Natural killer cell (primary cell): ENCODE results near the gene SNHG17. TPM values are rescaled to one million over a fixed set of nuclear protein-coding genes. Genes with fewer than 3 reads are reported as not detected.

Source experiments
- ATAC-seq, 3 donors: fragments of 150-1000 bp in 2 of 3; fragments of 200-7000 bp in 1 of 3; cut with Tn5 transposase; 1 replicate in 1 of 3; 2 replicates in 2 of 3; pipeline ENCODE4 v1.10.0; 2021; ENCODE audit warnings: mild to moderate bottlenecking in 2 of 3, moderate library complexity in 2 of 3
- DNase-seq, 2 donors: peaks; one replicate each; pipeline versions ENCODE4 v3.0.0 to v3.0.0-alpha.2; 2013 to 2021; ENCODE audit warnings: mixed read lengths in 1 of 2
- H3K27ac ChIP-seq: one replicate; pipeline ENCODE4 v1.5.1; 2013; ENCODE audit warnings: mild to moderate bottlenecking, low read length
- H3K27me3 ChIP-seq: one replicate; pipeline ENCODE4 v1.6.1; 2013; ENCODE audit warnings: low read length; ENCODE audit not compliant: control insufficient read depth, insufficient read depth
- H3K36me3 ChIP-seq: one replicate; pipeline ENCODE4 v1.6.1; 2013; ENCODE audit warnings: low read length; ENCODE audit not compliant: control insufficient read depth, insufficient read depth
- H3K4me1 ChIP-seq: one replicate; pipeline ENCODE4 v1.6.1; 2013; ENCODE audit warnings: low read length; ENCODE audit not compliant: control insufficient read depth, insufficient read depth
- H3K4me3 ChIP-seq: one replicate; pipeline ENCODE4 v1.5.1; 2013; ENCODE audit warnings: low read length
- H3K9me3 ChIP-seq: one replicate; pipeline ENCODE4 v1.6.1; 2013; ENCODE audit warnings: low read length; ENCODE audit not compliant: control insufficient read depth, insufficient read depth
- H3K27ac Mint-ChIP-seq, 2 donors: one replicate each; pipeline ENCODE4 v1.8.0; 2022; ENCODE audit warnings: mild to moderate bottlenecking in 2 of 2, mixed read lengths in 2 of 2, moderate library complexity in 1 of 2
- H3K27me3 Mint-ChIP-seq, 2 donors: one replicate each; pipeline ENCODE4 v1.8.0; 2022; ENCODE audit warnings: low read depth in 2 of 2, mixed read lengths in 2 of 2
- H3K36me3 Mint-ChIP-seq: one replicate; pipeline ENCODE4 v1.8.0; 2022; ENCODE audit warnings: mixed read lengths
- H3K4me1 Mint-ChIP-seq, 2 donors: one replicate each; pipeline ENCODE4 v1.8.0; 2022; ENCODE audit warnings: mixed read lengths in 2 of 2
- H3K4me3 Mint-ChIP-seq: one replicate; pipeline ENCODE4 v1.8.0; 2022; ENCODE audit warnings: mild to moderate bottlenecking, moderate library complexity, mixed read lengths
- H3K9me3 Mint-ChIP-seq, 2 donors: one replicate each; pipeline ENCODE4 v1.8.0; 2022; ENCODE audit warnings: mixed read lengths in 2 of 2
- WGBS: methylation state at CpG from one replicate; pipeline ENCODE4 v1.1.7; 2013; ENCODE audit warnings: missing lambda C conversion rate; ENCODE audit not compliant: insufficient coverage; 5-methylcytosine and 5-hydroxymethylcytosine counted together
- intact Hi-C: fragments of 100-400 bp; cut with micrococcal nuclease; formaldehyde crosslinking; loops from one replicate; pipeline ENCODE4 v1.14.2; 2022
- total RNA-seq, 4 donors: library from RNA; stranded (reverse); fragments of 120-200 nt in 1 of 4; gene quantifications; one replicate each; pipeline versions ENCODE4 v1.2.3 to v1.2.4, GENCODE V29; 2013 to 2022
- TF ChIP-seq, protein P1 (sequence below): fragments of 200-600 bp; IDR thresholded peaks from one replicate; pipeline ENCODE4 v1.8.0; 2022; ENCODE audit warnings: antibody characterized with exemption

Gene SNHG17
- total RNA-seq, 3 donors from 2014 or later (not counting 1 experiment from before 2014, with no cell fraction given), result 53.5 to 64.0 (median 53.8) TPM

DNA sequence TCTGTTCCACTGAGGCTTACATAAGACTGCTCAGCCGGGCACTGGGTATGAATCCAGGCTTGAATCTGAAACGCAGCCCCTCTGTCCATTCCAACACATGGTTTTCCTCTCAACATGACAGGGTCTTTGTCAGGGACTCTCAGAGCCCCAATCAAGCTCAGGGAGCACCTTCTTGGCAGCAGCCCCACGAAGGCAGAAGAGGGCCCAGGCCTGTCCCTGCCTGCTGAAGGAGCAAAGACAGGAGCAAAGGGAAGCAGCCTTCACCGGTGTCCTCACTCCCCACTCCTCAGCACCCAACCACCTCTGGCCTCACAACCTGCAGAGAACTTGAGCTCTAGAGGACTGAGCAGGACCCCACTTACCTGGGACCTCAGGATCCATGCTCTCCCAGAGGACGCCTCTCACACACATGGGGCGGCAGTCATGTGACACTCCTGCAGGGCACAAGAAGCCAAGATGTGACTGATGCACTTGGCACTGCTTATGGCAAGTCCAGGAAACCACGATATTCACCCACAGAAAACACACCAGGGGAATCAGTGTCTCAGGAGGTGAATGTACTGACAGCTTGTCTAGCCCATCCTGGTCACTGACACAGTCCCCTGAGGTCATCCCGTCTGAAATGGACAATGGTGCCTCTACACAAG is 4.3 kb downstream of the SNHG17 start:
- Mint-ChIP-seq H3K27ac (peak overlapping the region; percentile 55 to 67), H3K4me1 (peaks cover 50 to 62% of the 10 kb centered on the region in 2 donors), H3K27me3 (no peaks in the 10 kb centered on the region), H3K4me3 (no peak overlapping the region), H3K9me3 (no peaks in the 10 kb centered on the region), H3K36me3 (peaks cover 8% of the 10 kb centered on the region)
- WGBS, result 87% methylated on average over 8 of the region's 8 CpGs
- no peak overlapping the region for H3K27ac ChIP-seq
- TF ChIP-seq, protein P1, sequence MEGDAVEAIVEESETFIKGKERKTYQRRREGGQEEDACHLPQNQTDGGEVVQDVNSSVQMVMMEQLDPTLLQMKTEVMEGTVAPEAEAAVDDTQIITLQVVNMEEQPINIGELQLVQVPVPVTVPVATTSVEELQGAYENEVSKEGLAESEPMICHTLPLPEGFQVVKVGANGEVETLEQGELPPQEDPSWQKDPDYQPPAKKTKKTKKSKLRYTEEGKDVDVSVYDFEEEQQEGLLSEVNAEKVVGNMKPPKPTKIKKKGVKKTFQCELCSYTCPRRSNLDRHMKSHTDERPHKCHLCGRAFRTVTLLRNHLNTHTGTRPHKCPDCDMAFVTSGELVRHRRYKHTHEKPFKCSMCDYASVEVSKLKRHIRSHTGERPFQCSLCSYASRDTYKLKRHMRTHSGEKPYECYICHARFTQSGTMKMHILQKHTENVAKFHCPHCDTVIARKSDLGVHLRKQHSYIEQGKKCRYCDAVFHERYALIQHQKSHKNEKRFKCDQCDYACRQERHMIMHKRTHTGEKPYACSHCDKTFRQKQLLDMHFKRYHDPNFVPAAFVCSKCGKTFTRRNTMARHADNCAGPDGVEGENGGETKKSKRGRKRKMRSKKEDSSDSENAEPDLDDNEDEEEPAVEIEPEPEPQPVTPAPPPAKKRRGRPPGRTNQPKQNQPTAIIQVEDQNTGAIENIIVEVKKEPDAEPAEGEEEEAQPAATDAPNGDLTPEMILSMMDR, result no peak
- intact Hi-C loops, result no loop called here
- H3K36me3 ChIP-seq, result peaks cover 46% of the 10 kb centered on the region
- DNase-seq (no peak), ATAC-seq (no peak)
- H3K4me3 ChIP-seq, result no peak overlapping the region
- H3K4me1 ChIP-seq, result peaks cover 19% of the 10 kb centered on the region
- no peaks in the 10 kb centered on the region for H3K27me3 ChIP-seq
- H3K9me3 ChIP-seq, result no peaks in the 10 kb centered on the region

DNA sequence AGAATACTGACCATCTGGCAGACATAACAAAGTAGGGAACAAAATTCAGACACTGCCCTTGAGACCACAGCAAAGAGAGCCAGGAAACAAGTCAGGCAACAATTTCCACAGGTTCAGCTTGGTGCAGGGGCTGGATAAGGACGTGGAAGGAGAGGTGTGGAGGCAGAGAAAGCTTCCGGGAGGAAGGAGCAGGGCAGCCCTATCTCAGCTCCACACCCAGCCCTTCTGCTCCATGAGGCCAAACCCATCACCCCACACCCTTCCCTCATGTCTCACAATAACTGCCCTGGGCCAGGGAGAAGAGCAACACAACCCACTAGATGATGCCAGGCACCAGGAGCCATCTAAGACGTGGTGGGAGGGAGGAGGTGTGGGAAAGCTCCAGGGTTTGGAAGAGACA is 5.8 kb downstream of the SNHG17 start:
- H3K27ac ChIP-seq, result no peak overlapping the region
- ATAC-seq, result no peak

DNA sequence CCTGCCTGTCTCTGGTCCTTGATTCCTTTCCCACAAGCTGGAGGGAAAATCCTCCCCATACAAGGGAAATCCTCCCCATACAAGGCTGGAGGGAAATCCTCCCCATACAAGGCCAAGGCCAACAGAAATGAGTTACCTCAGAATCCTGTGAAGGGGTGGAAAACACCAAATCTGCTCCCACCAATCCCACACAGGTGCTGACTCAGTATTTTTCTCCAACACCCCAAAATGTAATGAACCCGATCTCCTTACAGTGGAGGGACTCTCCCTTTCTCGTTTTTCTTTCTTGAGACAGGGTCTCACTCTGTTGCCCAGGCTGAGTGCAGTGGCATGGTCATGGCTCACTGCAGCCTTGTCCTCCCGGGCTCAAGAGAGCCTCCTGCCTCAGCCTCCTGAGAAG is 6.3 kb downstream of the SNHG17 start:
- 83% methylated on average over 3 of the region's 3 CpGs for WGBS
- Mint-ChIP-seq H3K4me1 (peaks cover 32 to 54% of the 10 kb centered on the region in 2 donors), H3K27me3 (no peaks in the 10 kb centered on the region), H3K9me3 (no peaks in the 10 kb centered on the region), H3K4me3 (no peak overlapping the region), H3K27ac (no peak overlapping the region), H3K36me3 (peaks cover 8% of the 10 kb centered on the region)
- no peak overlapping the region for H3K27ac ChIP-seq
- intact Hi-C loops, result no loop called here
- DNase-seq (no peak), ATAC-seq (no peak)
- H3K9me3 ChIP-seq, result no peaks in the 10 kb centered on the region
- H3K4me1 ChIP-seq, result peaks cover 6% of the 10 kb centered on the region
- TF ChIP-seq, protein P1, result no peak
- H3K36me3 ChIP-seq, result peaks cover 65% of the 10 kb centered on the region
- H3K4me3 ChIP-seq, result no peak overlapping the region
- no peaks in the 10 kb centered on the region for H3K27me3 ChIP-seq

More for the DNA sequence above, 5.8 kb downstream of the SNHG17 start:
- Mint-ChIP-seq H3K36me3 (peaks cover 8% of the 10 kb centered on the region), H3K27ac (no peak overlapping the region), H3K9me3 (no peaks in the 10 kb centered on the region), H3K4me3 (no peak overlapping the region), H3K4me1 (peaks cover 37 to 57% of the 10 kb centered on the region in 2 donors), H3K27me3 (no peaks in the 10 kb centered on the region)
- 83% methylated on average over 2 of the region's 3 CpGs for WGBS
- peaks cover 11% of the 10 kb centered on the region for H3K4me1 ChIP-seq
- H3K9me3 ChIP-seq, result no peaks in the 10 kb centered on the region
- DNase-seq, result no peak
- TF ChIP-seq, protein P1, result no peak
- H3K4me3 ChIP-seq, result no peak overlapping the region
- intact Hi-C loops, result no loop called here
- no peaks in the 10 kb centered on the region for H3K27me3 ChIP-seq
- H3K36me3 ChIP-seq, result peaks cover 61% of the 10 kb centered on the region

DNA sequence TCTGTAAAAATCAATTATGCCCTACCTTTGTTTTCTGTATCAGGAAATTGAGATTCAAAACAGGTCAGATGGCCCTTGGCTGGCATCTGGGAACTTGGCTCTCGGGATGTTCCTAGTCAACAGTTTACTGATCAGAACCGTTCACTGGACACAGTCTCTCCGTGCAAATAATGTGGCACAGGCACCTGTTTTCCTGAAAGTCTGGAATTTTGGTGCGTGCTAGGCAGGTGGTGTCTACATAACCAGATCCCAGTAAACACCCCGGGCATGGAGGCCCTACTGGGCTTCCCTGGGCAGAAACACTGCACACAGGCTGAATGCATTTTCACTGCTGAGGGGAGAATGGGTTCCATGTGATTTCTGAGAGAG is 7.5 kb downstream of the SNHG17 start:
- TF ChIP-seq, protein P1, result no peak
- Histone ChIP-seq H3K4me3 (no peak overlapping the region), H3K27me3 (no peaks in the 10 kb centered on the region), H3K9me3 (no peaks in the 10 kb centered on the region), H3K36me3 (peaks cover 65% of the 10 kb centered on the region), H3K4me1 (no peaks in the 10 kb centered on the region), H3K27ac (no peak overlapping the region)
- peaks cover 25 to 56% of the 10 kb centered on the region in 2 donors for H3K4me1 Mint-ChIP-seq
- H3K4me3 Mint-ChIP-seq, result no peak overlapping the region
- no peaks in the 10 kb centered on the region for H3K27me3 Mint-ChIP-seq
- intact Hi-C loops, result no loop called here
- 95% methylated on average over 5 of the region's 5 CpGs for WGBS
- H3K9me3 Mint-ChIP-seq, result no peaks in the 10 kb centered on the region
- DNase-seq (no peak), ATAC-seq (no peak)
- H3K36me3 Mint-ChIP-seq, result peaks cover 8% of the 10 kb centered on the region
- H3K27ac Mint-ChIP-seq, result no peak overlapping the region
